ENCODE measurements around the gene NSDHL.

The NSDHL gene

GRCh38 chrX:152843852-152844251 is 13.0 kb downstream of the NSDHL start:
- no peak for DNase-seq (ENCODE audit: low read depth)
- no peak overlapping the region for H3K4me3 ChIP-seq (ENCODE audit: low read depth, low read length)
- no peak for TF ChIP-seq CTCF (IDR thresholded peaks at IDR 0.05; ENCODE audit: insufficient read depth, low read depth, low read length, missing control alignments)

GRCh38 chrX:152844256-152844655 is 13.4 kb downstream of the NSDHL start:
- TF ChIP-seq CTCF (IDR thresholded peaks at IDR 0.05; ENCODE audit: insufficient read depth, low read depth, low read length, missing control alignments): no peak
- no peak for DNase-seq (ENCODE audit: low read depth)
- H3K4me3 ChIP-seq (ENCODE audit: low read depth, low read length): no peak overlapping the region

GRCh38 chrX:152845618-152846240 is 14.9 kb downstream of the NSDHL start:
- no peak overlapping the region for H3K4me3 ChIP-seq (ENCODE audit: low read depth, low read length)
- no peak for TF ChIP-seq CTCF (IDR thresholded peaks at IDR 0.05; ENCODE audit: insufficient read depth, low read depth, low read length, missing control alignments)
- no peak for DNase-seq (ENCODE audit: low read depth)

GRCh38 chrX:152847281-152847680 is 16.4 kb downstream of the NSDHL start:
- no peak overlapping the region for H3K4me3 ChIP-seq (ENCODE audit: low read depth, low read length)
- no peak for DNase-seq (ENCODE audit: low read depth)
- no peak for TF ChIP-seq CTCF (IDR thresholded peaks at IDR 0.05; ENCODE audit: insufficient read depth, low read depth, low read length, missing control alignments)

- H3K4me3 ChIP-seq (ENCODE audit: low read depth, low read length): no peak overlapping the region
- no peak for DNase-seq (ENCODE audit: low read depth)
- no peak for TF ChIP-seq CTCF (IDR thresholded peaks at IDR 0.05; ENCODE audit: insufficient read depth, low read depth, low read length, missing control alignments)
Observed at GRCh38 chrX:152850465-152850864, 19.6 kb downstream of the NSDHL start.

- TF ChIP-seq CTCF (IDR thresholded peaks at IDR 0.05; ENCODE audit: insufficient read depth, low read depth, low read length, missing control alignments): no peak
- H3K4me3 ChIP-seq (ENCODE audit: low read depth, low read length): no peak overlapping the region
- DNase-seq (ENCODE audit: low read depth): no peak
Observed at GRCh38 chrX:152853986-152854385, 23.1 kb downstream of the NSDHL start.

GRCh38 chrX:152861116-152861515 is 30.3 kb downstream of the NSDHL start:
- DNase-seq (ENCODE audit: low read depth): no peak

More at GRCh38 chrX:152861116-152861515, 30.3 kb downstream of the NSDHL start:
- no peak overlapping the region for H3K4me3 ChIP-seq (ENCODE audit: low read depth, low read length)
- TF ChIP-seq CTCF (IDR thresholded peaks at IDR 0.05; ENCODE audit: insufficient read depth, low read depth, low read length, missing control alignments): no peak
